H1 (cell line): ENCODE results near the gene FAM111A. TPM values are rescaled to one million over a fixed set of nuclear protein-coding genes. Genes with fewer than 3 reads are reported as not detected.

ENCODE experiments used
- CREB1 ChIP-seq: IDR thresholded peaks from 2 replicates; pipeline ENCODE4 v1.6.1; 2012; ENCODE audit warnings: inconsistent platforms
- EZH2 ChIP-seq: fragments of 200-600 bp; sonication (generic); IDR thresholded peaks from 2 replicates; pipeline ENCODE4 v1.7.1; 2012; ENCODE audit warnings: low read depth, mild to moderate bottlenecking, moderate library complexity, low read length, inconsistent platforms; ENCODE audit not compliant: severe bottlenecking
- GTF2F1 ChIP-seq: IDR thresholded peaks from 2 replicates; pipeline ENCODE4 v1.6.1; 2012; ENCODE audit warnings: low read depth, low read length, improper control_type of control experiment, borderline replicate concordance
- KDM4A ChIP-seq: IDR thresholded peaks from one replicate; pipeline ENCODE4 v1.7.1; 2012; ENCODE audit warnings: low read depth, mild to moderate bottlenecking, moderate library complexity, low read length, inconsistent platforms; ENCODE audit not compliant: severe bottlenecking
- MAX ChIP-seq: IDR thresholded peaks from 2 replicates; pipeline ENCODE4 v1.6.1; 2012; ENCODE audit warnings: inconsistent platforms
- RBBP5 ChIP-seq: IDR thresholded peaks from 2 replicates; pipeline ENCODE4 v1.7.1; 2012; ENCODE audit warnings: low read depth, mild to moderate bottlenecking, inconsistent platforms, low read length, moderate library complexity, borderline replicate concordance
- RXRA ChIP-seq: IDR thresholded peaks from 2 replicates; pipeline ENCODE4 v1.6.1; 2011; ENCODE audit warnings: low read depth, mild to moderate bottlenecking, low read length, moderate library complexity; ENCODE audit not compliant: insufficient read depth
- SP1 ChIP-seq: IDR thresholded peaks from 2 replicates; pipeline ENCODE4 v1.6.1; 2011; ENCODE audit warnings: low read depth, low read length
- TAF7 ChIP-seq: optimal IDR thresholded peaks from 2 replicates; pipeline ENCODE3; 2011; ENCODE audit warnings: low read depth, mild to moderate bottlenecking, inconsistent platforms, low read length, moderate library complexity, borderline replicate concordance
- polyA plus RNA-seq, 7 experiments: library from polyadenylated mRNA; depleted of rRNA in 3 of 7; stranded (reverse) in 5 of 7; unstranded in 2 of 7; fragments of >200 nt in 5 of 7; fragments of 200-250 nt in 2 of 7; gene quantifications; 1 replicate in 5 of 7; 2 replicates in 1 of 7; 4 replicates in 1 of 7; pipeline versions ENCODE4 v1.2.1 to v1.2.3, GENCODE V29; 2011 to 2013; ENCODE audit warnings: missing spikeins in 2 of 7, mixed read lengths in 2 of 7
- total RNA-seq: library from RNA; stranded (reverse); fragmentation: NEBNext Ultra II Directional; extraction: Animal tissue kit (Norgen Biotek cat#: 25700); gene quantifications from 2 replicates; pipeline ENCODE4 v1.2.1, GENCODE V29; 2021

FAM111A gene
- total and polyA plus RNA-seq, 2 of the 8 experiments (the other 6 are each of a cell fraction or from before 2014, with no cell fraction given), result 10.2 to 29.9 TPM

- TF ChIP-seq SP1 (peak; percentile 77), TAF7 (no peak), MAX (no peak), KDM4A (no peak), RXRA (0 out of 2 replicates have a peak, but pooled peaks have one; percentile 42), CREB1 (no peak), GTF2F1 (no peak), RBBP5 (no peak; the same call in 1 of the 2 replicates), EZH2 (no peak)
- TF ChIP-seq, all 59 proteins: peak for 11
Observed at GRCh38 chr11:59173964-59174663, 31.5 kb downstream of the FAM111A start (continued).
